SJSA1 (cell line): ENCODE data around the gene FBXL7. TPM values are rescaled to one million over a fixed set of nuclear protein-coding genes. Genes with fewer than 3 reads are reported as not detected.
"Not testable (repeated sequence)": the region's sequence is repeated elsewhere in the genome, so short reads cannot be mapped to it uniquely, and the experiment has no call there.

Experiments used
- DNase-seq, 2 experiments: peaks; one replicate each; pipeline ENCODE4 v3.0.0-alpha.2; 2015 to 2020; ENCODE audit warnings: low spot score in 2 of 2, low read depth in 1 of 2
- H3K27ac ChIP-seq: fragments of 250-450 bp; sonication (Bioruptor Pico); 2 replicates; pipeline ENCODE4 v1.5.1; 2020; ENCODE audit warnings: mild to moderate bottlenecking, moderate library complexity
- H3K27me3 ChIP-seq: fragments of 250-450 bp; sonication (Bioruptor Pico); replicated peaks from 2 replicates; pipeline ENCODE4 v1.5.1; 2020; ENCODE audit warnings: mild to moderate bottlenecking, moderate library complexity
- H3K36me3 ChIP-seq: fragments of 250-450 bp; sonication (Bioruptor Pico); 2 replicates; pipeline ENCODE4 v1.5.1; 2020; ENCODE audit warnings: mild to moderate bottlenecking
- H3K4me1 ChIP-seq: fragments of 250-450 bp; sonication (Bioruptor Pico); replicated peaks from 2 replicates; pipeline ENCODE4 v1.6.1; 2021; ENCODE audit warnings: mild to moderate bottlenecking
- H3K4me3 ChIP-seq: fragments of 250-450 bp; sonication (Bioruptor Pico); 2 replicates; pipeline ENCODE4 v1.5.1; 2020; ENCODE audit warnings: mild to moderate bottlenecking
- H3K9me3 ChIP-seq: fragments of 250-450 bp; sonication (Bioruptor Pico); replicated peaks from 2 replicates; pipeline ENCODE4 v1.5.1; 2020; ENCODE audit warnings: mild to moderate bottlenecking
- total RNA-seq: library from RNA; depleted of rRNA; stranded (reverse); fragments of >200 nt; shearing (Covaris generic); gene quantifications from 2 replicates; pipeline ENCODE4 v1.2.3, GENCODE V29; 2014

The FBXL7 gene
- total RNA-seq, 1 experiment from 2014 or later: 14.6 TPM

GRCh38 chr5:15852217-15852616 is 352.2 kb downstream of the FBXL7 start:
- Histone ChIP-seq H3K4me1 (no peaks in the 10 kb centered on the region; the same call in 1 of the 2 replicates), H3K36me3 (no peaks in the 10 kb centered on the region), H3K27ac (no peak overlapping the region), H3K27me3 (no peaks in the 10 kb centered on the region), H3K4me3 (no peak overlapping the region), H3K9me3 (no peaks in the 10 kb centered on the region)
- DNase-seq: no peak

GRCh38 chr5:15852949-15853348 is 353.0 kb downstream of the FBXL7 start:
- Histone ChIP-seq H3K4me1 (no peaks in the 10 kb centered on the region), H3K27ac (no peak overlapping the region), H3K27me3 (no peaks in the 10 kb centered on the region), H3K36me3 (no peaks in the 10 kb centered on the region), H3K4me3 (no peak overlapping the region), H3K9me3 (no peaks in the 10 kb centered on the region)
- DNase-seq: no peak

- H3K9me3 ChIP-seq: no peaks in the 10 kb centered on the region
- no peaks in the 10 kb centered on the region for H3K27me3 ChIP-seq
- H3K27ac ChIP-seq: no peak overlapping the region
- no peak overlapping the region for H3K4me3 ChIP-seq
- no peak for DNase-seq
- H3K36me3 ChIP-seq: no peaks in the 10 kb centered on the region
- H3K4me1 ChIP-seq: no peaks in the 10 kb centered on the region
Observed at GRCh38 chr5:15858326-15858725, 358.3 kb downstream of the FBXL7 start.

- no peaks in the 10 kb centered on the region for H3K27me3 ChIP-seq
- no peak overlapping the region for H3K4me3 ChIP-seq
- no peak overlapping the region for H3K27ac ChIP-seq
- H3K36me3 ChIP-seq: no peaks in the 10 kb centered on the region
- no peaks in the 10 kb centered on the region for H3K4me1 ChIP-seq
- DNase-seq: no peak
- H3K9me3 ChIP-seq: 0 out of 2 replicates have a peak, but pooled peaks cover 4% of the 10 kb centered on the region
Observed at GRCh38 chr5:15864536-15865215, 364.7 kb downstream of the FBXL7 start.

GRCh38 chr5:15872259-15872658 is 372.3 kb downstream of the FBXL7 start:
- H3K27me3 ChIP-seq, H3K4me1 ChIP-seq, H3K36me3 ChIP-seq, H3K4me3 ChIP-seq, H3K27ac ChIP-seq, DNase-seq: not testable (repeated sequence)
- H3K9me3 ChIP-seq: peaks cover 17% of the 10 kb centered on the region; the same call in 1 of the 2 replicates

- no peak for DNase-seq
- H3K4me1 ChIP-seq: no peaks in the 10 kb centered on the region
- no peaks in the 10 kb centered on the region for H3K36me3 ChIP-seq
- H3K9me3 ChIP-seq: no peaks in the 10 kb centered on the region; the same call in none of the 2 replicates
- no peak overlapping the region for H3K4me3 ChIP-seq
- no peak overlapping the region for H3K27ac ChIP-seq
- H3K27me3 ChIP-seq: no peaks in the 10 kb centered on the region
Observed at GRCh38 chr5:15877914-15878313, 377.9 kb downstream of the FBXL7 start.

- Histone ChIP-seq H3K27me3 (no peaks in the 10 kb centered on the region), H3K27ac (no peak overlapping the region), H3K36me3 (no peaks in the 10 kb centered on the region), H3K4me1 (peaks cover 11% of the 10 kb centered on the region), H3K9me3 (no peaks in the 10 kb centered on the region; the same call in 1 of the 2 replicates), H3K4me3 (no peak overlapping the region)
- no peak for DNase-seq
Observed at GRCh38 chr5:15880201-15880600, 380.2 kb downstream of the FBXL7 start.

- H3K27me3 ChIP-seq: no peaks in the 10 kb centered on the region
- no peak overlapping the region for H3K4me3 ChIP-seq
- peaks cover 48% of the 10 kb centered on the region for H3K4me1 ChIP-seq
- peak in 1 of 2 experiments; percentile 50 for DNase-seq
- peak overlapping the region; percentile 91 for H3K27ac ChIP-seq
- H3K36me3 ChIP-seq: no peaks in the 10 kb centered on the region
- H3K9me3 ChIP-seq: no peaks in the 10 kb centered on the region; the same call in 1 of the 2 replicates
Observed at GRCh38 chr5:15885156-15885555, 385.2 kb downstream of the FBXL7 start.

- Histone ChIP-seq H3K4me1 (peaks cover 48% of the 10 kb centered on the region), H3K4me3 (no peak overlapping the region), H3K27ac (peak overlapping the region; percentile 91), H3K9me3 (no peaks in the 10 kb centered on the region; the same call in 1 of the 2 replicates), H3K36me3 (no peaks in the 10 kb centered on the region), H3K27me3 (no peaks in the 10 kb centered on the region)
- DNase-seq: peak; percentile 73 to 86
Observed at GRCh38 chr5:15886156-15886555, 386.2 kb downstream of the FBXL7 start.

GRCh38 chr5:15887093-15887492 is 387.1 kb downstream of the FBXL7 start:
- H3K4me3 ChIP-seq: no peak overlapping the region
- no peaks in the 10 kb centered on the region for H3K27me3 ChIP-seq
- H3K36me3 ChIP-seq: no peaks in the 10 kb centered on the region
- peak; percentile 58 to 87 for DNase-seq
- peak overlapping the region; percentile 91 for H3K27ac ChIP-seq
- peaks cover 48% of the 10 kb centered on the region for H3K4me1 ChIP-seq
- H3K9me3 ChIP-seq: no peaks in the 10 kb centered on the region; the same call in 1 of the 2 replicates

- Histone ChIP-seq H3K27ac (no peak overlapping the region), H3K27me3 (no peaks in the 10 kb centered on the region), H3K4me3 (no peak overlapping the region), H3K4me1 (peaks cover 43% of the 10 kb centered on the region), H3K36me3 (no peaks in the 10 kb centered on the region), H3K9me3 (no peaks in the 10 kb centered on the region)
- DNase-seq: no peak
Observed at GRCh38 chr5:15889001-15889400, 389.0 kb downstream of the FBXL7 start.

GRCh38 chr5:15893866-15894265 is 393.9 kb downstream of the FBXL7 start:
- no peak overlapping the region for H3K27ac ChIP-seq
- no peaks in the 10 kb centered on the region for H3K9me3 ChIP-seq
- no peaks in the 10 kb centered on the region for H3K27me3 ChIP-seq
- H3K4me1 ChIP-seq: peaks cover 3% of the 10 kb centered on the region; the same call in 1 of the 2 replicates
- no peak overlapping the region for H3K4me3 ChIP-seq
- no peak for DNase-seq
- no peaks in the 10 kb centered on the region for H3K36me3 ChIP-seq

GRCh38 chr5:15897656-15898055 is 397.7 kb downstream of the FBXL7 start:
- Histone ChIP-seq H3K27me3 (no peaks in the 10 kb centered on the region), H3K36me3 (no peaks in the 10 kb centered on the region), H3K27ac (no peak overlapping the region), H3K4me1 (peaks cover 19% of the 10 kb centered on the region), H3K9me3 (no peaks in the 10 kb centered on the region), H3K4me3 (no peak overlapping the region)
- DNase-seq: no peak

GRCh38 chr5:15898641-15899040 is 398.7 kb downstream of the FBXL7 start:
- H3K27ac ChIP-seq: no peak overlapping the region
- H3K27me3 ChIP-seq: no peaks in the 10 kb centered on the region
- DNase-seq: no peak
- no peaks in the 10 kb centered on the region for H3K36me3 ChIP-seq
- peaks cover 25% of the 10 kb centered on the region for H3K4me1 ChIP-seq
- H3K9me3 ChIP-seq: no peaks in the 10 kb centered on the region
- no peak overlapping the region for H3K4me3 ChIP-seq

GRCh38 chr5:15899481-15899880 is 399.5 kb downstream of the FBXL7 start:
- H3K36me3 ChIP-seq: no peaks in the 10 kb centered on the region
- H3K9me3 ChIP-seq: no peaks in the 10 kb centered on the region
- H3K4me3 ChIP-seq: no peak overlapping the region
- H3K4me1 ChIP-seq: peaks cover 33% of the 10 kb centered on the region
- no peak for DNase-seq
- no peaks in the 10 kb centered on the region for H3K27me3 ChIP-seq
- H3K27ac ChIP-seq: no peak overlapping the region
